Esophagus muscularis mucosa (tissue), 4 donors: ENCODE results near the gene SLC7A6. TPM values are rescaled to one million over a fixed set of nuclear protein-coding genes. Genes with fewer than 3 reads are reported as not detected.
A peak's percentile ranks its signal among the peaks of the same experiment; 100 is the strongest.

Source experiments
- DNase-seq: peaks from one replicate; pipeline ENCODE4 v3.0.0-alpha.2; 2017; ENCODE audit errors: extremely low spot score
- H3K27ac ChIP-seq, 4 donors: fragments of 200-600 bp; sonication (generic); replicated peaks in 1 of 4; 1 replicate in 3 of 4; 2 replicates in 1 of 4; pipeline ENCODE4 v1.5.1; 2016 to 2019; ENCODE audit warnings: mild to moderate bottlenecking in 1 of 4
- H3K27me3 ChIP-seq, 4 donors: fragments of 200-600 bp; sonication (generic); one replicate each; pipeline versions ENCODE4 v1.5.1 to v1.6.0; 2016 to 2019
- H3K36me3 ChIP-seq, 4 donors: fragments of 200-600 bp; sonication (generic); one replicate each; pipeline ENCODE4 v1.5.1; 2016 to 2019
- H3K4me1 ChIP-seq, 4 donors: fragments of 200-600 bp; sonication (generic); one replicate each; pipeline ENCODE4 v1.5.1; 2016 to 2019
- H3K4me3 ChIP-seq, 4 donors: fragments of 200-600 bp; sonication (generic); 1 replicate in 2 of 4; 2 replicates in 2 of 4; pipeline ENCODE4 v1.5.1; 2016 to 2019; ENCODE audit warnings: mild to moderate bottlenecking in 4 of 4, moderate library complexity in 1 of 4
- H3K9me3 ChIP-seq, 4 donors: fragments of 200-600 bp; sonication (generic); 1 replicate in 3 of 4; 2 replicates in 1 of 4; pipeline ENCODE4 v1.5.1; 2016 to 2019
- EP300 ChIP-seq: sonication (generic); formaldehyde crosslinking; IDR thresholded peaks from one replicate; pipeline ENCODE4 v1.6.1; 2017; ENCODE audit warnings: antibody characterized with exemption
- POLR2A ChIP-seq: fragments of 450-650 bp; IDR thresholded peaks from one replicate; pipeline ENCODE4 v1.6.1; 2017; ENCODE audit warnings: antibody characterized with exemption, moderate library complexity, mild to moderate bottlenecking, low read depth
- POLR2AphosphoS5 ChIP-seq, 2 donors: sonication (generic); formaldehyde crosslinking; IDR thresholded peaks; one replicate each; pipeline ENCODE4 v1.6.1; 2017; ENCODE audit warnings: antibody characterized with exemption in 2 of 2
- WGBS: methylation state at CpG from one replicate; pipeline ENCODE4 v1.1.5; 2018; 5-methylcytosine and 5-hydroxymethylcytosine counted together
- intact Hi-C: fragments of 100-400 bp; cut with DNase I; formaldehyde crosslinking; loops from one replicate; pipeline ENCODE4 v1.15.1; 2023
- total RNA-seq, 4 donors: library from RNA; depleted of rRNA; stranded (reverse); fragments of >200 nt; gene quantifications; one replicate each; pipeline versions ENCODE4 v1.1.0 to v1.2.1, GENCODE V29; 2016
- TF ChIP-seq, protein P1 (sequence below), 3 experiments: fragments of 200-600 bp in 2 of 3; fragments of 450-650 bp in 1 of 3; sonication (generic) in 2 of 3; IDR thresholded peaks; one replicate each; pipeline ENCODE4 v1.5.1; 2017 to 2019; ENCODE audit warnings: antibody characterized with exemption in 3 of 3, mild to moderate bottlenecking in 2 of 3, moderate library complexity in 1 of 3

The SLC7A6 gene
- total RNA-seq, 4 donors from 2014 or later = 18.9 to 37.1 (median 27.3) TPM

DNA sequence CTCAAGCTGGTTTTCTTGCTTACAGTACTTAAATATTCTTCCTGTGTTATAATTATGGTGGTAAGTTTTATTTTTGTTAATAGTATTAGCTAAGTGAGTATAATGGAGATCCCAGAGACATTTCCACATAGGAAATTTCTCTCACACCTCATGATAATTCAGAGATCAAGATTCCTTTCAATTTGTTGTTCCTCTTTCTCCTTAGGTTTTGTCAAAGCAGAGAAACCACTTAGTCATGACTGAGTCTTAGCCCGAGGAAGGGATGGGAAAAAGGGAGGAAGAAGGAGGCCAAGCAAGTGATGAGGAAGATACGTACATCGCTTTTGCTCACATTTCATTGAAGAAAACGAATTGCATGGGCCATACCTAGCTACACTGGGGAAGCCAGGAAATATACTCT lies 46.8 kb upstream of the SLC7A6 start:
- no peak overlapping the region for H3K27ac ChIP-seq
- intact Hi-C loops = no loop called here
- no peak for DNase-seq
- H3K4me1 ChIP-seq = peaks cover 0 to 3% (median 2%) of the 10 kb centered on the region in 4 donors
- no peak overlapping the region for H3K4me3 ChIP-seq
- H3K9me3 ChIP-seq = no peaks in the 10 kb centered on the region
- H3K36me3 ChIP-seq = peaks cover 0 to 12% (median 3%) of the 10 kb centered on the region in 4 donors
- no peaks in the 10 kb centered on the region for H3K27me3 ChIP-seq
- TF ChIP-seq POLR2AphosphoS5 (IDR thresholded peaks at IDR 0.05) = no peak
- no peak for TF ChIP-seq POLR2A
- TF ChIP-seq, protein P1, sequence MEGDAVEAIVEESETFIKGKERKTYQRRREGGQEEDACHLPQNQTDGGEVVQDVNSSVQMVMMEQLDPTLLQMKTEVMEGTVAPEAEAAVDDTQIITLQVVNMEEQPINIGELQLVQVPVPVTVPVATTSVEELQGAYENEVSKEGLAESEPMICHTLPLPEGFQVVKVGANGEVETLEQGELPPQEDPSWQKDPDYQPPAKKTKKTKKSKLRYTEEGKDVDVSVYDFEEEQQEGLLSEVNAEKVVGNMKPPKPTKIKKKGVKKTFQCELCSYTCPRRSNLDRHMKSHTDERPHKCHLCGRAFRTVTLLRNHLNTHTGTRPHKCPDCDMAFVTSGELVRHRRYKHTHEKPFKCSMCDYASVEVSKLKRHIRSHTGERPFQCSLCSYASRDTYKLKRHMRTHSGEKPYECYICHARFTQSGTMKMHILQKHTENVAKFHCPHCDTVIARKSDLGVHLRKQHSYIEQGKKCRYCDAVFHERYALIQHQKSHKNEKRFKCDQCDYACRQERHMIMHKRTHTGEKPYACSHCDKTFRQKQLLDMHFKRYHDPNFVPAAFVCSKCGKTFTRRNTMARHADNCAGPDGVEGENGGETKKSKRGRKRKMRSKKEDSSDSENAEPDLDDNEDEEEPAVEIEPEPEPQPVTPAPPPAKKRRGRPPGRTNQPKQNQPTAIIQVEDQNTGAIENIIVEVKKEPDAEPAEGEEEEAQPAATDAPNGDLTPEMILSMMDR (IDR thresholded peaks at IDR 0.05) = no peak
- no peak for TF ChIP-seq EP300
- 73% methylated on average over 4 of the region's 4 CpGs for WGBS

DNA sequence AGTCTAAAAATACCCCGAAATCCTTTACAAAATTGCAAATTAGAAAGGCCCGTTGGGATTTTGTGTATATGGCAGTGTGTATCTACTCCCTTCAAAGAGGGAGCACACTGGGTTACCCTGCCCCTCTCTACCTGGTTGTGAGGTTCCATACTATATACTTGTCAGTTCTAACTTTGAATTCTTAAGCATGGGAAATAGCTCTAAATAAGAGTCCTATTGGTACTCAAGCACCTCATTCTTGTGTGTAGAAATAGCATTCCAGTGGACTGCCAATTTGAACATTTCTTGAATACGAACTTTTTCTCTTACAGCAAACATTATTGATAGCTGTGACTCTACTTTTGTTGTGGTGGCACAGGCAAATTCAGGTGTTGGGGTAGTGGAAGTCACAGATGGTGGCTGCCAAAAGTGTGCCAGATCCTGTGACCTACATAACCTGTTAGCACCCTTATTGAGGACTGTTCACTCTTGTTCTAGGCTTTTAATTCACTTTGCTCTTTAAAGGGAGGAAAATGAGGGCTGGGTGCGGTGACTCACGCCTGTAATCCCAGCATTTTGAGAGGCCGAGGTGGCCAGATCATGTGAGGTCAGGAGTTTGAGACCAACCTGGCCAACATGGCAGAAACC lies 44.5 kb upstream of the SLC7A6 start:
- WGBS = 93% methylated on average over 6 of the region's 6 CpGs
- Histone ChIP-seq H3K4me3 (no peak overlapping the region), H3K36me3 (peaks cover 0 to 12% (median 3%) of the 10 kb centered on the region in 4 donors), H3K4me1 (peaks cover 0 to 13% (median 12%) of the 10 kb centered on the region in 4 donors), H3K27me3 (no peaks in the 10 kb centered on the region), H3K9me3 (no peaks in the 10 kb centered on the region), H3K27ac (no peak overlapping the region)
- intact Hi-C loops = no loop called here
- DNase-seq = no peak
- no peak for TF ChIP-seq POLR2A
- no peak for TF ChIP-seq EP300
- TF ChIP-seq, protein P1 (IDR thresholded peaks at IDR 0.05) = no peak
- TF ChIP-seq POLR2AphosphoS5 (IDR thresholded peaks at IDR 0.05) = no peak

DNA sequence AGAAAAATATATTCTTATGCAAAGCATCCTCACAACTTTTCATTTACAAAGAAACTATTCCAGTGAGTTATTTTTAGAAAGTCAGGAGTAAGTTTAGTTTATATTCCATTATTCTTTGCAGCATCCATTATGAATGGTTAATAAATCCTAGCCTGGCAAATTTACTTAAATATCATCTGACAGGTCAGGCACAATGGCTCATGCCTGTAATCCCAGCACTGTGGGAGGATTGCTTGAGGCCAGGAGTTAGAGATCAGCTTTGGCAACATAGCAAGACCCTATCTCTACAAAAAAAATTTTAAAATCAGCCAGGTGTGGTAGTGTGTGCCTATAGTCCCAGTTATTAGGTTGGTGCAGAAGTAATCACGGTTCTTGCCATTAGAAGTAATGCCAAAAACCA lies 41.3 kb upstream of the SLC7A6 start:
- no peaks in the 10 kb centered on the region for H3K27me3 ChIP-seq
- 90% methylated on average over 1 of the region's 1 CpG for WGBS
- H3K27ac ChIP-seq = peak overlapping the region in 1 of 4 donors; percentile 2
- no peak overlapping the region for H3K4me3 ChIP-seq
- DNase-seq = no peak
- H3K9me3 ChIP-seq = no peaks in the 10 kb centered on the region
- intact Hi-C loops = no loop called here
- H3K4me1 ChIP-seq = peaks cover 11 to 13% (median 12%) of the 10 kb centered on the region in 4 donors
- H3K36me3 ChIP-seq = peaks cover 0 to 22% (median 3%) of the 10 kb centered on the region in 4 donors
- TF ChIP-seq EP300 (no peak), POLR2AphosphoS5 (IDR thresholded peaks at IDR 0.05) (no peak), POLR2A (no peak)
- TF ChIP-seq, protein P1 (IDR thresholded peaks at IDR 0.05) = no peak

DNA sequence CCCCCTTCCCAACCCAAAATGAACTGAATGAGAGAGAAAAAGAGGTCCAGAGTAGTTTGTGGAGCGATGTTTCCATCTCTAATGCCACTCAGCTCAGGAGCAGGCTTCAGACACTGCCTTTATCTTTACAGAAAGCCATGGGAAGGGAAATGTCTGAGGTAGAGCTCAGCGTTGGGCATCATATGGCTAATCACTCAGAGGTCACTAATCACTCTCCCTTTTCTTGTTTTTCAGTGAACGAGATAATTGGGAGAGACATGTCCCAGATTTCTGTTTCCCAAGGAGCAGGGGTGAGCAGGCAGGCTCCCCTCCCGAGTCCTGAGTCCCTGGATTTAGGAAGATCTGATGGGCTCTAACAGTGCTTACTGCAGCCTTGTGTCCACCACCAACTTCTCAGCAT lies 38.2 kb upstream of the SLC7A6 start:
- Histone ChIP-seq H3K9me3 (no peaks in the 10 kb centered on the region), H3K27ac (no peak overlapping the region), H3K27me3 (no peaks in the 10 kb centered on the region), H3K4me1 (peaks cover 17 to 28% (median 20%) of the 10 kb centered on the region in 4 donors), H3K4me3 (no peak overlapping the region), H3K36me3 (peaks cover 0 to 26% (median 10%) of the 10 kb centered on the region in 4 donors)
- DNase-seq = no peak
- TF ChIP-seq, protein P1 (IDR thresholded peaks at IDR 0.05) = no peak
- no peak for TF ChIP-seq POLR2AphosphoS5 (IDR thresholded peaks at IDR 0.05)
- TF ChIP-seq EP300 = no peak
- 91% methylated on average over 3 of the region's 4 CpGs for WGBS
- intact Hi-C loops = loop anchor here (5.0 kb wide), 2 partner anchors 129 to 234 kb away; no protein-coding TSS in a partner anchor
